ENCODE measurements around the gene SH3RF2. TPM values are rescaled to one million over a fixed set of nuclear protein-coding genes. Genes with fewer than 3 reads are reported as not detected.

SH3RF2 gene
- total and polyA plus RNA-seq, 2 donors (not counting 3 experiments of a cell fraction or from before 2014, with no cell fraction given), result 0.54 to 0.84 TPM

DNA sequence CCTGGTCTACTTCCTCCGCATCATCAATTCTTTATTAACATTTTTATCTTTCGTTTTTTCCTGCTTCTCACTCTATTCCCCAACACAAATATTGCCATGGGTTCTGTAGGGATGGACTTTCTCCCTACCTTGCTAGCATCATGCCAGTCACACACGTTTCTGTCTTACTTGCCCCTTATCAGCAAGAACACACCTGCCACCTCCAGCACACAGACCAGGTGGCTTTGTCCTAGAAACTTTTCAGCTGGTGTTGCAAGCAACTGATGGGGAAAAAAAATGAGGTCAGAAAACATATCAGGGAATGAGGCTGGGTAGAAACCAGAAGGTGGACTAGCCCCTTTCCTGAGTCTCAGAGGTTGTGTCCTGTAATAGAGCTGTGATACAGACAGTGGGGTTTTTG lies 5.8 kb downstream of the SH3RF2 start:
- Histone ChIP-seq H3K4me2 (ENCODE audit: insufficient read depth, low read length) (no peak overlapping the region), H3K79me2 (ENCODE audit: control insufficient read depth, insufficient read depth, low read length) (no peaks in the 10 kb centered on the region)
- intact Hi-C loops (cut with micrococcal nuclease), result no loop called here

More for the DNA sequence above, 5.8 kb downstream of the SH3RF2 start:
- Histone ChIP-seq H3K4me1 (ENCODE audit: control insufficient read depth, extremely low read depth, insufficient read depth, low read length) (no peaks in the 10 kb centered on the region), H2AFZ (ENCODE audit: low read depth, low read length) (no peak overlapping the region), H3K27ac (ENCODE audit: insufficient read depth, low read depth, low read length) (no peak overlapping the region), H4K20me1 (replicated peaks; ENCODE audit: control insufficient read depth, extremely low read depth, insufficient read depth, low read length) (no peaks in the 10 kb centered on the region), H3K9ac (replicated peaks; ENCODE audit: extremely low read depth, insufficient read depth, low read length) (no peak overlapping the region), H3K36me3 (ENCODE audit: control insufficient read depth in 2 of 2, extremely low read depth in 1 of 2, insufficient read depth in 2 of 2, low read length in 2 of 2) (no peaks in the 10 kb centered on the region), H3K9me1 (replicated peaks; ENCODE audit: control insufficient read depth, extremely low read depth, insufficient read depth, low read length) (no peaks in the 10 kb centered on the region), H3K9me3 (replicated peaks; ENCODE audit: control insufficient read depth, insufficient read depth, low read length) (no peaks in the 10 kb centered on the region), H3K27me3 (ENCODE audit: control insufficient read depth in 2 of 2, insufficient read depth in 2 of 2, low read length in 2 of 2) (peaks cover 0 to 11% of the 10 kb centered on the region in 2 experiments), H3K4me3 (replicated peaks in 1 of 3; ENCODE audit: insufficient read depth in 1 of 3, low read depth in 1 of 3, low read length in 3 of 3) (no peak overlapping the region)
- no TSS peak for BruUV-seq (replicated peaks)
- dilution Hi-C loops (cut with MboI; ENCODE audit: extremely low pct_ligation_motif_present, low sequenced_read_pairs), result no loop called here
- CTCF ChIA-PET, result interaction anchor here (0.8 to 1.6 kb wide), 2 partner anchors 33 to 38 kb away, joined by 3 to 4 read pairs; no protein-coding TSS in a partner anchor
- DNase-seq (ENCODE audit: low read depth, low spot score), result no peak
- FAIRE-seq, result no peak
- POLR2A ChIA-PET, result no interaction called here
- no peak for TF ChIP-seq GATA2 (IDR thresholded peaks at IDR 0.05; ENCODE audit: insufficient read depth, insufficient read length, low read depth, low read length)
- TF ChIP-seq MYC (IDR thresholded peaks at IDR 0.05; ENCODE audit: low read depth, low read length), result no peak
- no peak for TF ChIP-seq EZH2 (IDR thresholded peaks at IDR 0.05; ENCODE audit: borderline replicate concordance, low read depth, low read length, severe bottlenecking)
- TF ChIP-seq, protein P1, sequence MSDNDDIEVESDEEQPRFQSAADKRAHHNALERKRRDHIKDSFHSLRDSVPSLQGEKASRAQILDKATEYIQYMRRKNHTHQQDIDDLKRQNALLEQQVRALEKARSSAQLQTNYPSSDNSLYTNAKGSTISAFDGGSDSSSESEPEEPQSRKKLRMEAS (IDR thresholded peaks at IDR 0.05; ENCODE audit: insufficient read depth, insufficient read length), result no peak
- TF ChIP-seq, protein P2, sequence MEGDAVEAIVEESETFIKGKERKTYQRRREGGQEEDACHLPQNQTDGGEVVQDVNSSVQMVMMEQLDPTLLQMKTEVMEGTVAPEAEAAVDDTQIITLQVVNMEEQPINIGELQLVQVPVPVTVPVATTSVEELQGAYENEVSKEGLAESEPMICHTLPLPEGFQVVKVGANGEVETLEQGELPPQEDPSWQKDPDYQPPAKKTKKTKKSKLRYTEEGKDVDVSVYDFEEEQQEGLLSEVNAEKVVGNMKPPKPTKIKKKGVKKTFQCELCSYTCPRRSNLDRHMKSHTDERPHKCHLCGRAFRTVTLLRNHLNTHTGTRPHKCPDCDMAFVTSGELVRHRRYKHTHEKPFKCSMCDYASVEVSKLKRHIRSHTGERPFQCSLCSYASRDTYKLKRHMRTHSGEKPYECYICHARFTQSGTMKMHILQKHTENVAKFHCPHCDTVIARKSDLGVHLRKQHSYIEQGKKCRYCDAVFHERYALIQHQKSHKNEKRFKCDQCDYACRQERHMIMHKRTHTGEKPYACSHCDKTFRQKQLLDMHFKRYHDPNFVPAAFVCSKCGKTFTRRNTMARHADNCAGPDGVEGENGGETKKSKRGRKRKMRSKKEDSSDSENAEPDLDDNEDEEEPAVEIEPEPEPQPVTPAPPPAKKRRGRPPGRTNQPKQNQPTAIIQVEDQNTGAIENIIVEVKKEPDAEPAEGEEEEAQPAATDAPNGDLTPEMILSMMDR (IDR thresholded peaks at IDR 0.05; ENCODE audit: extremely low read depth in 1 of 2, insufficient read depth in 1 of 2, low read depth in 1 of 2, low read length in 2 of 2), result no peak
- no peak for TF ChIP-seq POLR2A (IDR thresholded peaks at IDR 0.05; ENCODE audit: low read depth, low read length)
- no peak for TF ChIP-seq JUN (IDR thresholded peaks at IDR 0.05; ENCODE audit: borderline replicate concordance, insufficient read depth, insufficient read length, low read depth)
- TF ChIP-seq POLR2AphosphoS5 (IDR thresholded peaks at IDR 0.05; ENCODE audit: insufficient read depth, low read depth, low read length), result no peak
- TF ChIP-seq FOS (IDR thresholded peaks at IDR 0.05; ENCODE audit: borderline replicate concordance, insufficient read depth, low read length), result no peak
